ENCODE data around the gene PSMD12. TPM values are rescaled to one million over a fixed set of nuclear protein-coding genes. Genes with fewer than 3 reads are reported as not detected.
A peak's percentile ranks its signal among the peaks of the same experiment; 100 is the strongest.
"Not testable (repeated sequence)": the region's sequence is repeated elsewhere in the genome, so short reads cannot be mapped to it uniquely, and the experiment has no call there.

PSMD12 gene
- total RNA-seq, 2 donors from 2014 or later = 83.0 to 112 TPM

DNA sequence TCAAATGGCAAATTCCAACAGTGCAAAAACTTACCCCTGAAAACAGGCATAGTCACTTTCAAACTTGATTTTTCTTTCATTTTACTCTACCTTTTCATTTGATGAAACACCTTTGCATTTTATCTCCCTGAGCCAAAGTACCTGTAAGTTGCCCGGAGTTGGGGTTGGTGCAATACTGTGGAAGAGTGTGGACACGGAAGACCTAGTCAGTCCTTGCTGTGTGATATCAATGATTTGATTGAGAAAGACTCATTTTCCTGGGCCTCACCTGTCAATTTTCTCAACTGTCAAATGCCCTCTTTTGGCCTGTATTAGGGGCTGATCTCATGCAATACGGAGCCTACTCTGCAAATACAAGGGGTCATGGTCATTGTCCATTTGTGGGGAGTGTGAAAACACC lies 33.3 kb upstream of the PSMD12 start:
- H3K27ac Mint-ChIP-seq = peak overlapping the region; percentile 85
- H3K4me1 Mint-ChIP-seq = peaks cover 32% of the 10 kb centered on the region
- H3K36me3 Mint-ChIP-seq (ENCODE audit: low read depth) = peaks cover 12% of the 10 kb centered on the region
- ATAC-seq (replicated peaks) = no peak
- H3K4me3 Mint-ChIP-seq = peak overlapping the region; percentile 74
- H3K9me3 Mint-ChIP-seq = no peaks in the 10 kb centered on the region
- no peaks in the 10 kb centered on the region for H3K27me3 Mint-ChIP-seq

DNA sequence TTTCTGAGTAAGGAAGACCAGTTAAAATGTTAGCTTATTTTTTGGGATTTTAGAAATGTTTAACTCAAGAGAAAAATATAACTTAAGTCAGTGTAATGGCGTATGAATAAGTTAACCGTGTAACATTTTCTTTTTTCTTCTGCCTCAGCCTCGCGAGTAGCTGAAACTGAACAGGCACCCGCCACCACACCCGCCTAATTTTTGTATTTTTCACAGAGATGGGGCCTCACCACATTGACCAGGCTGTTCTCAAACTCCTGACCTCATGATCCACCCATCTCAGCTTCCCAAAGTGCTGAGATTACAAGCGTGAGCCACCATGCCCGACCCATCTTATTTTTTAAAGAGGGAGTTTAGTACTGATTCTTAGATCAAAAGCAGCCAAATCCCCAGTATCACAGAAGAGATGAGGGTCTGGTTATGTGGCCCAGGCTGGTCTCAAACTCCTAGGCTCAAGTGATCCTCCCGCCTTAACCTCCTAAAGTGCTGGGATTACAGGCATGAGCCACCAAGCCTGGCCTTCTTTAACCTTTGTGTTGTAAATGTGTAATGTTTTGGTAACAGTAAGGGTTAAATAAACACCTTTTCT lies 27.5 kb upstream of the PSMD12 start:
- Mint-ChIP-seq H3K27ac (peak overlapping the region; percentile 95), H3K4me1 (peaks cover 34% of the 10 kb centered on the region), H3K4me3 (no peak overlapping the region), H3K27me3 (no peaks in the 10 kb centered on the region), H3K36me3 (ENCODE audit: low read depth) (peaks cover 28% of the 10 kb centered on the region), H3K9me3 (no peaks in the 10 kb centered on the region)
- no peak for ATAC-seq (replicated peaks)

DNA sequence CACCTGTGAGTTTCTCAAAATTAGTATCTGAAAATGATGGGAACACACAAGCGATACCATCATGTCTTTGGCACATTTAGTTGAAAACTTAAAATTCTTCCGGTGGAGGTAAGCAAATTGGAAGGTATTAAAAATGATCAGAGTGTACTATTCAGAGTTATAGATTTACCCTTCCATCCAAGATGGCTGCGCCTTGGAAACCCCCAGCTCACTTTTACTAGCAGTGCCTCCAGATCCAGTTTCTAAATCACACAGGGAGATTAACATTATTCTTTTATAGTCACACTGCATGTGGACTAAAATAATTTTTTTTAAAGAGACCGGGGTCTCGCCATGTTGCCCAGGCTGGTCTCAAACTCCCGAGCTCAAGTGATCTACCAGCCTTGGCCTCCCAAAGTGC lies 25.7 kb upstream of the PSMD12 start:
- peak overlapping the region; percentile 95 for H3K27ac Mint-ChIP-seq
- peaks cover 36% of the 10 kb centered on the region for H3K4me1 Mint-ChIP-seq
- no peaks in the 10 kb centered on the region for H3K9me3 Mint-ChIP-seq
- peak overlapping the region; percentile 75 for H3K4me3 Mint-ChIP-seq
- H3K36me3 Mint-ChIP-seq (ENCODE audit: low read depth) = peaks cover 20% of the 10 kb centered on the region
- no peaks in the 10 kb centered on the region for H3K27me3 Mint-ChIP-seq
- no peak for ATAC-seq (replicated peaks)

DNA sequence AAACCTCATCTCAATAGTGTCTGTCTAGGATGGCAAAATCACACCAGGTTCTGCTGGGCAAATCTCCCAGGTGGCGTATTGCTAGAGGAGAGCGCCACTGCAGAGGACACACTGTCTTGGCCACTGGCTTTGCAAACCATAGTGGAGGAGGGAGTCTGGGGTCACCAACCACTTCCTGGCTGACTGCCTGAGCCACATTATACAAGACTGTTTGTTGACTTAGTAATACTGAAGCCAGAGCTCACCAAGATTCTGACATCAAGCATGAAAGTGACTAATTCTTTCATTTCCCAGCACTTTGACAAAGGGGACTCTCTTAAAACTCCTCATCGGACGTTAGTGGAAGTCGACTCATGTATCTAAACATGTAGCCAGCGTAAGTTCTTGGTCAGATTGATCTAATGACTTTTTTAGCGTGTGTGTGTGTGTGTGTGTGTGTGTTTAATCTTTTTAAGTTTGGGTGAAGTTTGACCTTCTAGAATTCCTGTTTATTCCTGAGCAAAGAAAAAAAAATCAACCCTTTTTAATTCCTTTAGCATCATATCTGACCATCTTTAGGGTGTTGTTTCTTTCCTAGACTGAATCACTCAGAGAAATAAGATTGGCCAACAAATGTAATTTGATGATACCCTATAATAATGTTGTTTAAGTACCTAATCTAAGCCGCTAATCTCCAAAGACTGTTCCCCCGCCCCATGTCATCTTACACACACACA lies 24.4 kb upstream of the PSMD12 start:
- peak; percentile 94 for ATAC-seq (replicated peaks)

DNA sequence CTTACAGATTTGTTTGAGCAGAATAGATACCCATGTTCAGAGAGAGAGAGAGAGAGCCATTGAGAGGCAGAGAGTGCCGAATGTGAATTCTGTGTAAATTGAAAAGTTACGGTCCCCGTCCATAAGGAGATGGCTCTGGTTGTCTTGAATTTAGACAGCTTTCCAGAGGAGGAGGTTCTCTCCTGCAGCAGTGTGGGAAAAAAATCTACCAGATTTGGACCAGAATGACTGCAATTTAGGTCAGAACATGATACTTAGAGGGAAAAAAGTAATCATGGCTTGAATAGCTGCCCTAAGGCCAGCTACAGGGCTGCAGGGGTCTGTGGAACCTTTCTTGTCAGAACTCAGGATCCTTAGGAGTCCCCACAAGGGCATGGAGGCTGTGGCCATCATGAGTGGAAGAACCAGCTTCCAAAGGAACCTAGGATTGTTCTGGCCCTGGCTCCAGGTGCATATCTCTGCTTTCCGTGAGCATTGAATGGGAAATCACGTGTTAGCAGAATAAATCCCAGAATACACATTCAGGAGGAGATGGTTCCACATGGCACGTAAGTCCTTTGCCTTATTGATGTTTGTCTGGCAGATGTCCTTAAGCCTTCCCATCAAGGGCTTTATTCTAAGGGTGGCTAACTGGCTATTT lies 23.7 kb upstream of the PSMD12 start:
- Mint-ChIP-seq H3K4me1 (peaks cover 44% of the 10 kb centered on the region), H3K9me3 (no peaks in the 10 kb centered on the region), H3K27ac (peak overlapping the region; percentile 95), H3K36me3 (ENCODE audit: low read depth) (peaks cover 20% of the 10 kb centered on the region), H3K27me3 (no peaks in the 10 kb centered on the region), H3K4me3 (peak overlapping the region; percentile 75)
- ATAC-seq (replicated peaks) = no peak

More for the DNA sequence above, 24.4 kb upstream of the PSMD12 start:
- Mint-ChIP-seq H3K4me1 (peaks cover 44% of the 10 kb centered on the region), H3K36me3 (ENCODE audit: low read depth) (peaks cover 20% of the 10 kb centered on the region), H3K4me3 (peak overlapping the region; percentile 75), H3K9me3 (no peaks in the 10 kb centered on the region), H3K27me3 (no peaks in the 10 kb centered on the region), H3K27ac (peak overlapping the region; percentile 95)

DNA sequence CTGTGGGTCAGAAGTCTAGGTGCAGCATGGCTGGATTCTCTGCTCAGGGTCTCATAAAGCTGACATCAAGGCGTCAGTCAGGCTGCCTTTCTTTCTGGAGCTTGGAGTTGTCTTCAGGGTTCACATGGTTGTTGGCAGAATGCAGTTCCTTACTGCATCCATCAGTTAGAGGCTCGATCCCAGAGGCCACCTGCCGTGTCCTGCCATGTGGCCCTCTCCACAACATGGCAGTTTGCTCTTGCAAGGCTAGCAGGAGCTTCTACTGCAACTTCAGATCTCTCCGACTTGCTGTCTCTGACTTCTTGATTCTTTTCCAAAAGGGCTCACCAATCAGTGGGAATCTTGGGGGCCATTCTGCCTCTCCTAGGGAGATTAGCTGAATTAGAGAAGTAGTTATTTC lies 22.6 kb upstream of the PSMD12 start:
- H3K9me3 Mint-ChIP-seq = no peaks in the 10 kb centered on the region

DNA sequence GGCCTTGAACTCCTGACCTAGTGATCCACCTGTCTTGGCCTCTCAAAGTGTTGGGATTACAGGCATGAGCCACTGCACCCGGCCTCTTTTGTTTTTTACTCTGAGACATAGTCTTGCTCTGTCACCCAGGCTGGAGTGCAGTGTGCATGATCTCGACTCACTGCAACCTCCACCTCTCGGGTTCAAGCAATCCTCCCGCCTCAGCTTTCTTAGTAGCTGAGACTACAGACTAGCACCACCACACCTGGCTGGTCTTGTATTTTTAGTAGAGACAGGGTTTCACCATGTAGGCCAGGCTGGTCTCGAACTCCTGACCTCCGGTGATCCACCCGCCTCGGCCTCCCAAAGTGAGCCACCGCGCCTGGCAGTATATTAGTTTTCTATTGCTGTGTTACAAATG lies 22.2 kb upstream of the PSMD12 start:
- Mint-ChIP-seq H3K4me1 (peaks cover 44% of the 10 kb centered on the region), H3K27ac (peak overlapping the region; percentile 95), H3K36me3 (ENCODE audit: low read depth) (peaks cover 20% of the 10 kb centered on the region), H3K4me3 (peak overlapping the region; percentile 75)
- not testable (repeated sequence) for H3K9me3 Mint-ChIP-seq; H3K27me3 Mint-ChIP-seq; ATAC-seq (replicated peaks)

More for the DNA sequence above, 22.6 kb upstream of the PSMD12 start:
- Mint-ChIP-seq H3K36me3 (ENCODE audit: low read depth) (peaks cover 20% of the 10 kb centered on the region), H3K27me3 (no peaks in the 10 kb centered on the region), H3K27ac (peak overlapping the region; percentile 95), H3K4me3 (peak overlapping the region; percentile 75), H3K4me1 (peaks cover 44% of the 10 kb centered on the region)
- no peak for ATAC-seq (replicated peaks)

DNA sequence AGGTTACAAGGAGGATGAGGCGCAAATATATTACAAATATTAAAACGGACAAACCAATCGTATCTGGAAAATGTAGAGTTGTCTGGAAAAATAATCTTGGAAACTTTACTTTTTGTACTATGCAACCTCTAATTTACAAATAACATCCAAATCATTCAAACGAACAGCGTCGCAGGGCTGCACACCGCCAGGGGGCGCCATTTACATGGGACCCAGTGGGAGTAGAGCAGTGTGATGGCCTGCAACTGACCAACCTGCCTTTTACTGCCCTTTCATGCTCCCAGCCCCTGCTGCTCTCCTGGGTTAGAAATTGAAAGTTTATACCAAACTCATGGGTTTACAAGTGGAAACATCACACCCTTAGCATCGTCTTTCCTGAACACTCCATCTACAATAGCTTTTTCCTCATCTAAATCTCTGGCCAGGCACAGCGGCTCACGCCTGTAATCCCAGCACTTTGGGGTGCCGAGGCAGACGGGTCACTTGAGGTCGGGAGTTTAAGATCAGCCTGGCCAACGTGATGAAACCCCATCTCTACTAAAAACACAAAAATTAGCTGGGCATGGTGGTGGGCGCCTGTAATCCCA lies 20.7 kb upstream of the PSMD12 start:
- Mint-ChIP-seq H3K27me3 (no peaks in the 10 kb centered on the region), H3K9me3 (no peaks in the 10 kb centered on the region), H3K36me3 (ENCODE audit: low read depth) (peaks cover 13% of the 10 kb centered on the region), H3K4me3 (peak overlapping the region; percentile 44), H3K4me1 (peaks cover 41% of the 10 kb centered on the region), H3K27ac (peak overlapping the region; percentile 18)
- no peak for ATAC-seq (replicated peaks)

DNA sequence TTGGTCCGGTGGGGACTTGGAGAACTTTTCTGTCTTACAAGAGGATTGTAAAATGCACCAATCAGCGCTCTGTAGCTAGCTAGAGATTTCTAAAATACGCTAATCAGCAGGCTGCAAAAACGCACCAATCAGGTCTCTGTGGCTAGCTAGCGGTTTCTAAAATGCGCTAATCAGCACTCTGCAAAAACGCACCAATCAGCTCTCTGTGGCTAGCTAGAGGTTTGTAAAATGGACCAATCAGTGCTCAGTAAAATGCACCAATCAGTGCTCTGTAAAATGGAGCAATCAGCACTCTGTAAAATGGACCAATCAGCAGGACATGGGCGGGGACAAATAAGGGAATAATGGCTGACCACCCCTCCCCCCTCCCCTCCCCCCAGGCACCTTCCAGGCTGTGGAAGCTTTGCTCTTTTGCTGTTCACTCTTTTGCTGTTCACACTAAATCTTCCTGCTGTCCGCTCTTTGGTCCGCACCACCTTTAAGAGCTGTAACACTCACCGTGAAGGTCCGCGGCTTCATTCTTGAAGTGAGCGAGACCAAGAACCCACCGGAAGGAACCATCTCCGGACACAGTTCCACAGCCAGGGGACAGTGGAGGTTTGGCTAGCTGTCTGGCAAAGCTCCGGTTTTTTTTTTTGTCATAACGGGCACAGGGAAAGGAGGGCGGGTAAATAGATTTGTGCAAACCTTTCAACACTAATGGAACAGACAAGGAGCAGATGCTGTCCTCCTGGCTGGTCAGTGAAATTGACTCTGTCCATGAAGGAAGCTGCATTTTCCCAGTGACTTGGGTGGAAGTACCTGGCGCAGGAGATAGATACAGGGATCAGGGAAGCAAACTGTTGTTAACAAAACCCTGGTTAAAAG lies 19.0 kb upstream of the PSMD12 start:
- no peak for ATAC-seq (replicated peaks)
- no peaks in the 10 kb centered on the region for H3K27me3 Mint-ChIP-seq
- H3K9me3 Mint-ChIP-seq = no peaks in the 10 kb centered on the region
- H3K36me3 Mint-ChIP-seq (ENCODE audit: low read depth) = peaks cover 7% of the 10 kb centered on the region
- no peak overlapping the region for H3K4me3 Mint-ChIP-seq
- peaks cover 37% of the 10 kb centered on the region for H3K4me1 Mint-ChIP-seq
- peak overlapping the region; percentile 65 for H3K27ac Mint-ChIP-seq

DNA sequence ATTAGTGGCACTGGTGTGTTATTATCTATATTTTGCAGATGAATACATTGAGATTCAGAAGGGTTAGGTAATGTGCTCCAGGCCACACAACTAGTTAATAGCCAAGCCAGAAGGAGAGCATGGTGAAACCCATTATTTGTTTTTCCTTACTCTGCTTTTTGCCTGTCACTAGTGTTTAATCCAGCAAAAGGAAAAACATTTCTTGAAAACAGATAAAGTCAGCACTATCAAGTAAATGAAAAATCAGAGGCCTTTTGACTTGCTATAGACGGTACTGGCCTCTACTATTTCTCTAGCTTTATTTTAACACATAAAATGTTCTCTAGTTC lies 15.5 kb upstream of the PSMD12 start:
- Mint-ChIP-seq H3K4me1 (peaks cover 25% of the 10 kb centered on the region), H3K36me3 (ENCODE audit: low read depth) (peaks cover 22% of the 10 kb centered on the region), H3K9me3 (no peaks in the 10 kb centered on the region), H3K27ac (peak overlapping the region; percentile 76), H3K27me3 (no peaks in the 10 kb centered on the region), H3K4me3 (peak overlapping the region; percentile 56)
- ATAC-seq (replicated peaks) = no peak

DNA sequence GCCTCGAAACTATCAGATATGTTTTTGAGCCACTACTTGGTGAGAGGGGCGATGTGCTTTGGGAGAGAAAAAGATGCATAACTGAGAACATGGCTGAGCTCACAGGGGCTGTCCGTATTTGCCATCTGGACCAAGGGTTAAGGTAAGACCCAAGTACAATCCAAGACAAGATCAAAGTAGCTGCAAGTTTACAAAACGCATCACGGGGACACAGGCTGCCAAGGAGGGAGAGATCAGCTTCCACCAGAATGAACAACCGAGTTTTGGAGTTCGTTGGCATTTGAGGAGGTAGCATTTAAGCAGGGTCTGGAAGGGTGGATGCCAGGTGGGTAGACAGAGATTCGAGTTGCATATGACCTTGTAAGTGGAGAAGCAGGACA lies 12.9 kb upstream of the PSMD12 start:
- peak overlapping the region; percentile 77 for H3K27ac Mint-ChIP-seq
- H3K4me3 Mint-ChIP-seq = peak overlapping the region; percentile 83
- peaks cover 27% of the 10 kb centered on the region for H3K4me1 Mint-ChIP-seq
- no peaks in the 10 kb centered on the region for H3K27me3 Mint-ChIP-seq
- H3K36me3 Mint-ChIP-seq (ENCODE audit: low read depth) = peaks cover 22% of the 10 kb centered on the region
- no peak for ATAC-seq (replicated peaks)
- no peaks in the 10 kb centered on the region for H3K9me3 Mint-ChIP-seq

DNA sequence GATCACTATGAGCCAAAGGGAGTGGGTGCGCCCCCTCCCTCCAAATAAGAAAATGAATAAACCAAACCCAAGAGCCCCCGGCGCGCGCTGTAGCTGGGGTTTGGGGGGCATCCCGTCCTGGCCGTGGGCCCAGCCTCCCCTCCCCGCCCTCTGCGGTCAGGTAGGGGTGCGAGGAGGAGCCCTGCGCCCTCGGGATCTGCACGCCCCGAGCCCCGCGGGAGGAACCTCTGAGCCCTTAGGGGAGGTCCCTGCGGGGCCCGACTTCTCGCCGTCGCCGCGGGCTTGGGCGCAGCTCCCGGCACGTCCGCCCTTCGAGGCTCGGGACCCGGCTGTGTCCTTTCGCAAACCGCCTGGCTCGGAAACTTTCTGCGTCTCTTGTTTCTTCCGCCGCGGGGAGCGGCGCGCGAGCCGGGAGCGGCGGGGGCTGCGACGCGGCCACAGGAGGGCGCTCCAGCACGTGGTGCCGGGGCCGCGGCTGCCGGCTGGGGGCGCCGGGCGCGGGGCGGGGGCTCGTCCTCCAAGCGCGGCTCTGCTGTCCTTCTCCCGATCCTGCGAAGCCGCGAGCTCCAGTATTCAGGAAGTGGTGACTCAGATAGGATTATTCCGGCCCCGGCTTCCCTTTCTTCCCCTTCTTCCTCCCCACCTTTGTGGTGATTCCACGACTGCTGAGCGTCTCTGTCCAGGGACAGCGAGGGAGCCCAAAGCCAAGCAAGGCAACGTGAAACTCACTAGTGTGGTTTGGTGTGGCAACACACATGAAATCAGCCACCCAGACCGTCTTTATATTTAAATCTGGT lies 12.3 kb upstream of the PSMD12 start:
- ATAC-seq (replicated peaks) = peak; percentile 43
- H3K27me3 Mint-ChIP-seq = no peaks in the 10 kb centered on the region
- H3K27ac Mint-ChIP-seq = peak overlapping the region; percentile 77
- no peaks in the 10 kb centered on the region for H3K9me3 Mint-ChIP-seq
- peaks cover 22% of the 10 kb centered on the region for H3K36me3 Mint-ChIP-seq (ENCODE audit: low read depth)
- H3K4me1 Mint-ChIP-seq = peaks cover 27% of the 10 kb centered on the region
- peak overlapping the region; percentile 83 for H3K4me3 Mint-ChIP-seq
